Measurements from ENCODE around the gene ARHGAP4. TPM values are rescaled to one million over a fixed set of nuclear protein-coding genes. Genes with fewer than 3 reads are reported as not detected.

The ARHGAP4 gene
- total and polyA plus RNA-seq, 7 donors, result 5.1 to 8.0 (median 6.8) TPM

- no peak overlapping the region for H3K4me3 ChIP-seq
- no peak for ATAC-seq
- no peak for DNase-seq
- H3K4me1 ChIP-seq, result peaks cover 14% of the 10 kb centered on the region
- no peak for TF ChIP-seq CTCF (IDR thresholded peaks at IDR 0.05)
- 72 to 85% (median 77%) methylated on average over 8 to 10 of the region's 10 CpGs for WGBS, 3 donors
- H3K36me3 ChIP-seq (ENCODE audit: insufficient read depth in 1 of 2, low read depth in 1 of 2), result peaks cover 0 to 6% of the 10 kb centered on the region in 2 donors
- intact Hi-C loops (cut with DNase I), result no loop called here
- no peaks in the 10 kb centered on the region for H3K27me3 ChIP-seq (ENCODE audit: insufficient read depth in 3 of 3, low read length in 2 of 3)
- H3K27ac ChIP-seq, result no peak overlapping the region
- H3K9me3 ChIP-seq, result no peaks in the 10 kb centered on the region
These were observed 12.2 kb upstream of the ARHGAP4 start for GRCh38 chrX:153938226-153938786.

- 90 to 100% (median 91%) methylated on average over 3 of the region's 3 CpGs for WGBS, 3 donors
These were observed 11.0 kb upstream of the ARHGAP4 start for GRCh38 chrX:153937056-153937455.

GRCh38 chrX:153935326-153935851 lies 9.3 kb upstream of the ARHGAP4 start:
- Histone ChIP-seq H3K27ac (peak overlapping the region; percentile 50), H3K4me1 (peaks cover 15% of the 10 kb centered on the region), H3K4me3 (peak overlapping the region; percentile 80), H3K27me3 (ENCODE audit: insufficient read depth in 3 of 3, low read length in 2 of 3) (no peaks in the 10 kb centered on the region), H3K9me3 (no peaks in the 10 kb centered on the region), H3K36me3 (ENCODE audit: insufficient read depth in 1 of 2, low read depth in 1 of 2) (peaks cover 0 to 35% of the 10 kb centered on the region in 2 donors)
- intact Hi-C loops (cut with DNase I), result no loop called here
- 13 to 38% (median 19%) methylated on average over 17 to 27 of the region's 32 CpGs for WGBS, 3 donors
- TF ChIP-seq CTCF (IDR thresholded peaks at IDR 0.05), result no peak
- ATAC-seq (peak; percentile 3 to 11 (median 6)), DNase-seq (no peak)

More at GRCh38 chrX:153937056-153937455, 11.0 kb upstream of the ARHGAP4 start:
- no peak for TF ChIP-seq CTCF (IDR thresholded peaks at IDR 0.05)
- intact Hi-C loops (cut with DNase I), result no loop called here
- Histone ChIP-seq H3K36me3 (ENCODE audit: insufficient read depth in 1 of 2, low read depth in 1 of 2) (peaks cover 0 to 18% of the 10 kb centered on the region in 2 donors), H3K4me3 (no peak overlapping the region), H3K27me3 (ENCODE audit: insufficient read depth in 3 of 3, low read length in 2 of 3) (no peaks in the 10 kb centered on the region), H3K9me3 (no peaks in the 10 kb centered on the region), H3K4me1 (peaks cover 15% of the 10 kb centered on the region), H3K27ac (no peak overlapping the region)
- DNase-seq, result no peak
- ATAC-seq, result no peak

GRCh38 chrX:153934762-153935325 lies 8.8 kb upstream of the ARHGAP4 start, which contains the start of gene NAA10:
NAA10 (minus strand) TSS chrX:153935037; CDS start chrX:153934904, 133 bp downstream.
- WGBS, 3 donors, result 1 to 4% methylated on average over 47 to 72 of the region's 87 CpGs; no CpG with 5 or more reads in 1 of the 3 donors
- H3K4me3 ChIP-seq, result peak within 1 kb of the TSS; percentile 80
- H3K27me3 ChIP-seq (ENCODE audit: insufficient read depth in 3 of 3, low read length in 2 of 3), result no peaks in the 10 kb centered on the region
- ATAC-seq, result peak; percentile 96 to 97 (median 96)
- peak; percentile 84 to 90 for DNase-seq
- intact Hi-C loops (cut with DNase I), result no loop called here
- peaks cover 15% of the 10 kb centered on the region for H3K4me1 ChIP-seq
- TF ChIP-seq CTCF (IDR thresholded peaks at IDR 0.05), result no peak
- peaks cover 0 to 41% of the 10 kb centered on the region in 2 donors for H3K36me3 ChIP-seq (ENCODE audit: insufficient read depth in 1 of 2, low read depth in 1 of 2)
- H3K27ac ChIP-seq, result peak within 1 kb of the TSS; percentile 81
- H3K9me3 ChIP-seq, result no peaks in the 10 kb centered on the region
